IMR-90 (cell line): ENCODE results near the gene XPR1. TPM values are rescaled to one million over a fixed set of nuclear protein-coding genes. Genes with fewer than 3 reads are reported as not detected.

Experiments
- ATAC-seq: fragments of 200-7000 bp; cut with Tn5 transposase; 2 replicates; pipeline ENCODE4 v1.9.1; 2020; ENCODE audit warnings: low read depth, mild to moderate bottlenecking, moderate library complexity
- BruUV-seq: library from RNA; stranded (reverse); fragments of 400-500 nt; replicated peaks from 2 replicates; lab custom pipeline; 2021; lab: Mats Ljungman, UMichigan
- CTCF ChIA-PET: fragments of 300-600 bp; formaldehyde crosslinking; extraction: SDS; loops from one replicate; lab custom pipeline; 2021; ENCODE audit warnings: antibody characterized with exemption; lab: Yijun Ruan, JAX
- POLR2A ChIA-PET: fragments of 300-600 bp; sonication (Branson Sonifier 250); formaldehyde crosslinking; loops from one replicate; lab custom pipeline; 2022; ENCODE audit warnings: antibody characterized with exemption; ENCODE audit not compliant: unreplicated experiment; lab: Charles Lee
- DNase-seq: peaks from one replicate; pipeline ENCODE4 v3.0.0; 2013
- H2AFZ ChIP-seq: replicated peaks from 2 replicates; pipeline ENCODE3; 2013; ENCODE audit warnings: low read length, mild to moderate bottlenecking; ENCODE audit not compliant: poor library complexity
- H2AK5ac ChIP-seq: 2 replicates; pipeline ENCODE4 v1.6.1; 2013; ENCODE audit warnings: low read depth, low read length, inconsistent platforms
- H2AK9ac ChIP-seq: replicated peaks from 2 replicates; pipeline ENCODE3; 2013; ENCODE audit warnings: mild to moderate bottlenecking, low read depth, low read length, moderate library complexity; ENCODE audit not compliant: poor library complexity
- H2BK120ac ChIP-seq: 2 replicates; pipeline ENCODE4 v1.6.1; 2013; ENCODE audit warnings: low read depth, low read length, inconsistent platforms
- H2BK15ac ChIP-seq: 3 replicates; pipeline ENCODE4 v1.6.1; 2013; ENCODE audit warnings: low read depth, low read length, inconsistent platforms
- H2BK20ac ChIP-seq: 2 replicates; pipeline ENCODE4 v1.6.1; 2013; ENCODE audit warnings: low read depth, mild to moderate bottlenecking, inconsistent platforms, low read length, moderate library complexity
- H2BK5ac ChIP-seq: 2 replicates; pipeline ENCODE4 v1.6.1; 2013; ENCODE audit warnings: mild to moderate bottlenecking, low read depth, low read length, inconsistent platforms; ENCODE audit not compliant: poor library complexity, severe bottlenecking
- H3K14ac ChIP-seq: replicated peaks from 2 replicates; pipeline ENCODE4 v1.6.1; 2013; ENCODE audit warnings: low read depth, low read length, inconsistent platforms
- H3K18ac ChIP-seq: 2 replicates; pipeline ENCODE4 v1.6.1; 2013; ENCODE audit warnings: low read depth, low read length, control low read depth
- H3K23ac ChIP-seq: 2 replicates; pipeline ENCODE4 v1.6.1; 2013; ENCODE audit warnings: low read depth, low read length, inconsistent platforms
- H3K27ac ChIP-seq: 2 replicates; pipeline ENCODE4 v1.5.1; 2013; ENCODE audit warnings: mild to moderate bottlenecking, control low read depth, low read length; ENCODE audit not compliant: insufficient read depth
- H3K27me3 ChIP-seq: 2 replicates; pipeline ENCODE4 v1.6.1; 2013; ENCODE audit warnings: low read length; ENCODE audit not compliant: control insufficient read depth, insufficient read depth
- H3K36me3 ChIP-seq: 2 replicates; pipeline ENCODE4 v1.6.1; 2013; ENCODE audit warnings: low read length, mixed read lengths; ENCODE audit not compliant: control insufficient read depth, insufficient read depth
- H3K4ac ChIP-seq: 2 replicates; pipeline ENCODE4 v1.6.1; 2013; ENCODE audit warnings: low read depth, low read length, inconsistent platforms
- H3K4me1 ChIP-seq: 2 replicates; pipeline ENCODE4 v1.6.1; 2013; ENCODE audit warnings: low read length, mixed read lengths; ENCODE audit not compliant: control insufficient read depth, insufficient read depth
- H3K4me2 ChIP-seq: 2 replicates; pipeline ENCODE4 v1.6.1; 2013; ENCODE audit warnings: low read depth, mild to moderate bottlenecking, control low read depth, low read length, moderate library complexity
- H3K4me3 ChIP-seq: 2 replicates; pipeline ENCODE4 v1.5.1; 2013; ENCODE audit warnings: low read depth, mild to moderate bottlenecking, control low read depth, low read length, moderate library complexity; ENCODE audit not compliant: insufficient read depth
- H3K56ac ChIP-seq: 2 replicates; pipeline ENCODE4 v1.6.1; 2013; ENCODE audit warnings: low read length, inconsistent platforms; ENCODE audit not compliant: insufficient read depth; ENCODE audit errors: extremely low read depth
- H3K79me1 ChIP-seq, 2 experiments: 2 replicates each; pipeline ENCODE4 v1.6.1; 2013; ENCODE audit warnings: low read length in 2 of 2, inconsistent platforms in 1 of 2, low read depth in 1 of 2
- H3K9ac ChIP-seq: 2 replicates; pipeline ENCODE4 v1.6.1; 2013; ENCODE audit warnings: low read depth, low read length, control low read depth
- H3K9me1 ChIP-seq: 2 replicates; pipeline ENCODE4 v1.6.1; 2013; ENCODE audit warnings: low read length, inconsistent platforms; ENCODE audit not compliant: insufficient read depth
- H3K9me3 ChIP-seq: 2 replicates; pipeline ENCODE4 v1.6.1; 2013; ENCODE audit warnings: low read length; ENCODE audit not compliant: control insufficient read depth, insufficient read depth
- H4K20me1 ChIP-seq: 2 replicates; pipeline ENCODE4 v1.6.1; 2013; ENCODE audit warnings: low read length, inconsistent platforms; ENCODE audit not compliant: insufficient read depth
- H4K5ac ChIP-seq: 2 replicates; pipeline ENCODE4 v1.6.1; 2013; ENCODE audit warnings: mild to moderate bottlenecking, low read depth, low read length, control low read depth
- H4K8ac ChIP-seq, 2 experiments: 2 replicates each; pipeline ENCODE4 v1.6.1; 2013; ENCODE audit warnings: low read depth in 2 of 2, low read length in 2 of 2, control low read depth in 1 of 2, inconsistent platforms in 1 of 2
- H4K91ac ChIP-seq: 2 replicates; pipeline ENCODE4 v1.6.1; 2013; ENCODE audit warnings: low read depth, low read length, inconsistent platforms; ENCODE audit not compliant: insufficient read depth
- CTCF ChIP-seq: conservative IDR thresholded peaks from 2 replicates; pipeline ENCODE4 v1.5.1; 2012; ENCODE audit warnings: mild to moderate bottlenecking, low read depth, low read length, improper control_type of control experiment
- MXI1 ChIP-seq: IDR thresholded peaks from 2 replicates; pipeline ENCODE4 v1.6.1; 2012; ENCODE audit warnings: low read depth, mild to moderate bottlenecking, low read length, moderate library complexity, borderline replicate concordance
- SMC3 ChIP-seq: fragments of 150-350 bp; IDR thresholded peaks from 2 replicates; pipeline ENCODE4 v1.6.1; 2016; ENCODE audit warnings: low read depth, mild to moderate bottlenecking, antibody characterized with exemption, low read length, moderate library complexity
- WGBS, 2 experiments: methylation state at CpG; one replicate each; pipeline versions ENCODE4 v1.1.5 to v1.1.7; 2013; ENCODE audit warnings: missing lambda C conversion rate in 2 of 2; ENCODE audit not compliant: insufficient read length in 1 of 2; ENCODE audit errors: extremely low coverage in 2 of 2; 5-methylcytosine and 5-hydroxymethylcytosine counted together
- dilution Hi-C: fragments of 300-500 bp; cut with HindIII; formaldehyde crosslinking; loops from one replicate; pipeline ENCODE4 v1.14.3; 2018; ENCODE audit warnings: low sequenced_read_pairs; ENCODE audit not compliant: unreplicated experiment
- in situ Hi-C: fragments of 300-500 bp; cut with MboI; formaldehyde crosslinking; loops from 3 replicates; pipeline ENCODE4 v1.14.3; 2019; ENCODE audit warnings: low sequenced_read_pairs, inconsistent platforms, mixed read lengths
- intact Hi-C: fragments of 100-400 bp; cut with micrococcal nuclease; formaldehyde crosslinking; loops from 2 replicates; pipeline ENCODE4 v1.10.0; 2022
- polyA plus RNA-seq, 3 experiments: library from polyadenylated mRNA; depleted of rRNA; stranded (reverse); fragments of >200 nt; gene quantifications; 2 replicates each; pipeline ENCODE4 v1.2.3, GENCODE V29; 2012; ENCODE audit warnings: low replicate concordance in 1 of 3
- total RNA-seq: library from RNA; depleted of rRNA; stranded (reverse); fragments of >200 nt; gene quantifications from 2 replicates; pipeline ENCODE4 v1.2.3, GENCODE V29; 2012
- TF ChIP-seq, protein P1 (sequence below): fragments of 150-350 bp; IDR thresholded peaks from 2 replicates; pipeline ENCODE4 v1.6.1; 2016; ENCODE audit warnings: low read depth, mild to moderate bottlenecking, low read length, moderate library complexity, borderline replicate concordance

The XPR1 gene
- total and polyA plus RNA-seq, 2 of the 4 experiments (the other 2 are of a cell fraction), result 11.8 to 25.1 TPM

DNA sequence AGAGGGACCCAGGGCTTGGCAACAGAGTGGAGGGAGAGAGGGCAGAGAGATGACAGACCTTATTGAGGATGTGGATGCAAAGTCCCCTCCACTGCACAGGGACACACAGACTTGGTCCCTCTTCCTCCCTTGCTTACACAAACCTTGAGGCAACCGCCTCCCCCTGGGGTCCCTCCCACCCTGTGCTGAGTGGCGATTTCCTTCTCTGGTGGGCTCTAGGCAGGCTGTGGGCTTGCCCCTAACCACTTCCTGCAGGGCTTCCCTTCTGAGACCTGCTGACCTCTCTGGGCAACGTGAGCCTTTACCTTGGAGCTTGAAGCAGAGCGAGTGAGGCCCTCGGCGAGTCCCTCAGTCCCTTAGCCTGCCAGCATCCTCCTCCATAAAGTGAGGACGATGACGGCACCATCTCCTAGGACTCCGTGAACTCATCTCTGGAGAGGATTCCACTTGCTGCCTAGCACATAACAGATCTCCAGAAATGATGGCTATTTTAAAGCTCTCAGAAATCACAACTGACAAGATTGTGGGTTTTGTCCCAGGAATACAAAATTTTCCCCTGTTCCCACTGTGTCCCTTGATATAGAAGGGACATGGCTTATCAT is 305.9 kb downstream of the XPR1 start:
- Histone ChIP-seq H2AK9ac (no peak overlapping the region), H4K91ac (no peak overlapping the region), H3K56ac (no peak overlapping the region), H2BK20ac (no peak overlapping the region), H3K79me1 (no peaks in the 10 kb centered on the region), H3K14ac (no peak overlapping the region), H2BK15ac (no peak overlapping the region), H3K27ac (no peak overlapping the region), H2AFZ (no peak overlapping the region), H2AK5ac (no peak overlapping the region), H3K9me1 (peaks cover 4% of the 10 kb centered on the region; the same call in 1 of the 2 replicates), H3K4me1 (no peaks in the 10 kb centered on the region), H3K4me3 (no peak overlapping the region), H3K9ac (no peak overlapping the region), H3K18ac (no peak overlapping the region), H4K20me1 (no peaks in the 10 kb centered on the region), H3K4ac (no peak overlapping the region), H3K23ac (no peak overlapping the region), H3K9me3 (no peaks in the 10 kb centered on the region), H3K36me3 (peaks cover 30% of the 10 kb centered on the region), H4K5ac (no peak overlapping the region), H3K27me3 (no peaks in the 10 kb centered on the region), H3K4me2 (no peak overlapping the region), H2BK5ac (no peak overlapping the region), H4K8ac (no peak overlapping the region), H2BK120ac (no peak overlapping the region)
- no TSS peak for BruUV-seq
- POLR2A ChIA-PET, result no interaction called here
- ATAC-seq (no peak), DNase-seq (no peak)
- in situ Hi-C loops (no loop called here), intact Hi-C loops (no loop called here), dilution Hi-C loops (no loop called here)
- WGBS, 2 experiments, result 76% methylated on average over 5 of the region's 9 CpGs; no CpG with 5 or more reads in 1 of the 2 experiments
- TF ChIP-seq CTCF (no peak), MXI1 (no peak), SMC3 (no peak)
- TF ChIP-seq, protein P1, sequence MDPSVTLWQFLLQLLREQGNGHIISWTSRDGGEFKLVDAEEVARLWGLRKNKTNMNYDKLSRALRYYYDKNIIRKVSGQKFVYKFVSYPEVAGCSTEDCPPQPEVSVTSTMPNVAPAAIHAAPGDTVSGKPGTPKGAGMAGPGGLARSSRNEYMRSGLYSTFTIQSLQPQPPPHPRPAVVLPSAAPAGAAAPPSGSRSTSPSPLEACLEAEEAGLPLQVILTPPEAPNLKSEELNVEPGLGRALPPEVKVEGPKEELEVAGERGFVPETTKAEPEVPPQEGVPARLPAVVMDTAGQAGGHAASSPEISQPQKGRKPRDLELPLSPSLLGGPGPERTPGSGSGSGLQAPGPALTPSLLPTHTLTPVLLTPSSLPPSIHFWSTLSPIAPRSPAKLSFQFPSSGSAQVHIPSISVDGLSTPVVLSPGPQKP, result no peak
- CTCF ChIA-PET, result no interaction called here
